ENCODE data around the gene LSM14B.
"Not testable (repeated sequence)": the region's sequence is repeated elsewhere in the genome, so short reads cannot be mapped to it uniquely, and the experiment has no call there.

The LSM14B gene

GRCh38 chr20:62146019-62146755 lies 23.9 kb downstream of the LSM14B start:
- Histone ChIP-seq H3K4ac (ENCODE audit: low read depth in 1 of 2, low read length in 2 of 2) (no peak overlapping the region), H3K4me2 (ENCODE audit: low read length, poor library complexity, severe bottlenecking) (no peak overlapping the region), H3K36me3 (ENCODE audit: control insufficient read depth in 1 of 2, insufficient read depth in 2 of 2, low read depth in 1 of 2, low read length in 2 of 2) (peaks cover 11 to 26% of the 10 kb centered on the region in 2 experiments), H3K4me3 (ENCODE audit: insufficient read depth in 1 of 2, low read depth in 1 of 2, low read length in 2 of 2) (no peak overlapping the region), H2AK5ac (ENCODE audit: low read length, severe bottlenecking) (no peak overlapping the region), H2BK15ac (ENCODE audit: low read depth, poor library complexity, severe bottlenecking) (no peak overlapping the region), H2BK12ac (ENCODE audit: low read length in 2 of 2) (no peak overlapping the region), H2BK5ac (ENCODE audit: low read depth, low read length, poor library complexity, severe bottlenecking) (no peak overlapping the region), H2BK120ac (ENCODE audit: low read depth, low read length) (no peak overlapping the region), H3K23ac (ENCODE audit: low read length in 2 of 2) (peak overlapping the region in 1 of 2 experiments; percentile 40), H3K18ac (ENCODE audit: low read depth in 1 of 2, low read length in 2 of 2) (no peak overlapping the region), H3K4me1 (ENCODE audit: control insufficient read depth, insufficient read depth, low read depth, low read length) (peaks cover 36% of the 10 kb centered on the region), H4K91ac (ENCODE audit: low read length) (no peak overlapping the region), H3K27ac (ENCODE audit: low read length, poor library complexity, severe bottlenecking) (no peak overlapping the region), H3K27me3 (ENCODE audit: control insufficient read depth in 1 of 2, insufficient read depth in 1 of 2, low read length in 2 of 2) (no peaks in the 10 kb centered on the region), H2AFZ (ENCODE audit: low read depth, low read length) (no peak overlapping the region), H3K14ac (ENCODE audit: low read length in 2 of 2) (no peak overlapping the region), H3K9ac (ENCODE audit: low read length) (no peak overlapping the region), H3K79me1 (replicated peaks; ENCODE audit: low read length, poor library complexity, severe bottlenecking) (peaks cover 9% of the 10 kb centered on the region), H4K8ac (ENCODE audit: low read length) (no peak overlapping the region), H3K9me3 (ENCODE audit: control insufficient read depth, low read length) (no peaks in the 10 kb centered on the region)
- 97% methylated on average over 22 of the region's 22 CpGs for WGBS
- no peak for DNase-seq

DNA sequence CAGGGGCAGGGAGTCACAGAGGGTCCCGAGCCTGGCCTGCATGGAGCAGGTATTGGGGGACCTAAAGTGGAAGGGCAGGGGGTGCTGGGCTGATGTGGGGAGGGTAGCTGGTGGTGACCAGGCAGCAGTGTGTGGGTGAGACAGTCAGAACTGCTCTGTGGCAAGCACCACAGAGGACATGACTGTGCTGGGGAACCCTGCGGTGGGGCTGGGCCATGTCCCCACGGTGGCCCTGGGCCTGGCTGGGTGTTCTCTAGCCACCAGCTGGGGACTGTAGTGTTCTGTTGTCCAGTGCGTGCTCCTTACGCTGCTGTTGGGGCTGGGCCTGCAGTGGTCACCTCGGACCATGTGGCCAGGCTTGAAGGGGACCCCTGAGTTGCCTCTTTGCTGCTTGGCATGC lies 24.9 kb downstream of the LSM14B start:
- 98% methylated on average over 6 of the region's 6 CpGs for WGBS
- Histone ChIP-seq H3K4me1 (ENCODE audit: control insufficient read depth, insufficient read depth, low read depth, low read length) (peaks cover 41% of the 10 kb centered on the region), H2BK120ac (ENCODE audit: low read depth, low read length) (no peak overlapping the region), H3K36me3 (ENCODE audit: control insufficient read depth in 1 of 2, insufficient read depth in 2 of 2, low read depth in 1 of 2, low read length in 2 of 2) (peaks cover 11 to 29% of the 10 kb centered on the region in 2 experiments), H2AFZ (ENCODE audit: low read depth, low read length) (no peak overlapping the region), H2BK15ac (ENCODE audit: low read depth, poor library complexity, severe bottlenecking) (no peak overlapping the region), H3K79me1 (replicated peaks; ENCODE audit: low read length, poor library complexity, severe bottlenecking) (peaks cover 15% of the 10 kb centered on the region), H2BK5ac (ENCODE audit: low read depth, low read length, poor library complexity, severe bottlenecking) (no peak overlapping the region), H4K91ac (ENCODE audit: low read length) (no peak overlapping the region), H3K27me3 (ENCODE audit: control insufficient read depth in 1 of 2, insufficient read depth in 1 of 2, low read length in 2 of 2) (no peaks in the 10 kb centered on the region), H3K9me3 (ENCODE audit: control insufficient read depth, low read length) (no peaks in the 10 kb centered on the region), H3K9ac (ENCODE audit: low read length) (no peak overlapping the region), H4K8ac (ENCODE audit: low read length) (peak overlapping the region; percentile 27), H2BK12ac (ENCODE audit: low read length in 2 of 2) (peak overlapping the region in 1 of 2 experiments; percentile 31), H3K18ac (ENCODE audit: low read depth in 1 of 2, low read length in 2 of 2) (no peak overlapping the region), H3K4ac (ENCODE audit: low read depth in 1 of 2, low read length in 2 of 2) (peak overlapping the region in 1 of 2 experiments; percentile 13), H2AK5ac (ENCODE audit: low read length, severe bottlenecking) (no peak overlapping the region), H3K4me3 (ENCODE audit: insufficient read depth in 1 of 2, low read depth in 1 of 2, low read length in 2 of 2) (no peak overlapping the region), H3K4me2 (ENCODE audit: low read length, poor library complexity, severe bottlenecking) (no peak overlapping the region), H3K27ac (ENCODE audit: low read length, poor library complexity, severe bottlenecking) (no peak overlapping the region), H3K23ac (ENCODE audit: low read length in 2 of 2) (no peak overlapping the region), H3K14ac (ENCODE audit: low read length in 2 of 2) (no peak overlapping the region)
- no peak for DNase-seq

DNA sequence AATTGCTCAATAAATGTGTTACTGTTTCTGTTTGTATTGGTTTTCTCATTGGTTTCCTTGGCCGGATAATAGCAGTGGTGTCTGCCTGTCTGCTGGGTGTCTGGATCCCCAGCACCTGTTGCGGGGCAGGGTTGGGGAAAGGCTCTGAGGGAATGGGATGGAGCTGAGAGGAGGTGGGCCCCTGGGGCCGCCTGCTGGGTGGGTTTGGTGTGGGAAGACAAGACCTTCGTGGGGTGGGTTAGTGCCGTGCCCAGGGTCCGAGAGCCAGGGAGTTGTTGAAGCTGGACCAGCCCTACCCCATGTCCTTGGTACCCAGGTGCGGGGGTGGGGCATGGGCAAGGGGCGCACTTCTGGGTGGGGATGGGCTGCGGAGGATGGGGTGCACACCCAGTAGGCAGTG lies 25.3 kb downstream of the LSM14B start:
- no peak overlapping the region for H2BK120ac ChIP-seq (ENCODE audit: low read depth, low read length)
- no peak overlapping the region for H3K23ac ChIP-seq (ENCODE audit: low read length in 2 of 2)
- 96% methylated on average over 9 of the region's 9 CpGs for WGBS
- peaks cover 13 to 33% of the 10 kb centered on the region in 2 experiments for H3K36me3 ChIP-seq (ENCODE audit: control insufficient read depth in 1 of 2, insufficient read depth in 2 of 2, low read depth in 1 of 2, low read length in 2 of 2)
- H2BK12ac ChIP-seq (ENCODE audit: low read length in 2 of 2), result no peak overlapping the region
- H3K79me1 ChIP-seq (replicated peaks; ENCODE audit: low read length, poor library complexity, severe bottlenecking), result peaks cover 17% of the 10 kb centered on the region
- no peak overlapping the region for H2AK5ac ChIP-seq (ENCODE audit: low read length, severe bottlenecking)
- no peak overlapping the region for H2AFZ ChIP-seq (ENCODE audit: low read depth, low read length)
- no peaks in the 10 kb centered on the region for H3K9me3 ChIP-seq (ENCODE audit: control insufficient read depth, low read length)
- H3K4ac ChIP-seq (ENCODE audit: low read depth in 1 of 2, low read length in 2 of 2), result no peak overlapping the region
- no peak overlapping the region for H3K18ac ChIP-seq (ENCODE audit: low read depth in 1 of 2, low read length in 2 of 2)
- no peak overlapping the region for H3K4me2 ChIP-seq (ENCODE audit: low read length, poor library complexity, severe bottlenecking)
- no peak overlapping the region for H3K27ac ChIP-seq (ENCODE audit: low read length, poor library complexity, severe bottlenecking)
- H4K8ac ChIP-seq (ENCODE audit: low read length), result no peak overlapping the region
- H2BK5ac ChIP-seq (ENCODE audit: low read depth, low read length, poor library complexity, severe bottlenecking), result no peak overlapping the region
- no peak overlapping the region for H4K91ac ChIP-seq (ENCODE audit: low read length)
- no peak overlapping the region for H3K4me3 ChIP-seq (ENCODE audit: insufficient read depth in 1 of 2, low read depth in 1 of 2, low read length in 2 of 2)
- no peak overlapping the region for H2BK15ac ChIP-seq (ENCODE audit: low read depth, poor library complexity, severe bottlenecking)
- no peak overlapping the region for H3K9ac ChIP-seq (ENCODE audit: low read length)
- no peak for DNase-seq
- H3K27me3 ChIP-seq (ENCODE audit: control insufficient read depth in 1 of 2, insufficient read depth in 1 of 2, low read length in 2 of 2), result no peaks in the 10 kb centered on the region
- peaks cover 42% of the 10 kb centered on the region for H3K4me1 ChIP-seq (ENCODE audit: control insufficient read depth, insufficient read depth, low read depth, low read length)
- no peak overlapping the region for H3K14ac ChIP-seq (ENCODE audit: low read length in 2 of 2)

DNA sequence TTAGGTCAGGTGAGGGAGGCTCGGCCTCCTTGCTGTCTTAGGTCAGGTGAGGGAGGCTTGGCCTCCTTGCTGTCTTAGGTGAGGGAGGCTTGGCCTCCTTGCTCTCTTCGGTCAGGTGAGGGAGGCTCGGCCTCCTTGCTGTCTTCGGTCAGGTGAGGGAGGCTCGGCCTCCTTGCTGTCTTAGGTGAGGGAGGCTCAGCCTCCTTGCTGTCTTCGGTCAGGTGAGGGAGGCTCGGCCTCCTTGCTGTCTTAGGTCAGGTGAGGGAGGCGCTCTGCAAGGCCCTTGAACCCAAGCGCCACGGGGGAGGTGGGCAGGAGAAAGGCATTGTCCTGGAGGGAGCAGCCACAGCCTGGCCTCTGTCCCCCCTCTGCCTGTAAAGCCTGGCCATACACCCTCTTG lies 26.1 kb downstream of the LSM14B start:
- H4K91ac ChIP-seq (ENCODE audit: low read length); H3K18ac ChIP-seq (ENCODE audit: low read depth in 1 of 2, low read length in 2 of 2); H3K4me3 ChIP-seq (ENCODE audit: insufficient read depth in 1 of 2, low read depth in 1 of 2, low read length in 2 of 2); H3K27ac ChIP-seq (ENCODE audit: low read length, poor library complexity, severe bottlenecking); H3K4ac ChIP-seq (ENCODE audit: low read depth in 1 of 2, low read length in 2 of 2); H3K9ac ChIP-seq (ENCODE audit: low read length); H2BK12ac ChIP-seq (ENCODE audit: low read length in 2 of 2); H3K14ac ChIP-seq (ENCODE audit: low read length in 2 of 2); H3K4me2 ChIP-seq (ENCODE audit: low read length, poor library complexity, severe bottlenecking); H2BK15ac ChIP-seq (ENCODE audit: low read depth, poor library complexity, severe bottlenecking); H2AK5ac ChIP-seq (ENCODE audit: low read length, severe bottlenecking); H3K27me3 ChIP-seq (ENCODE audit: control insufficient read depth in 1 of 2, insufficient read depth in 1 of 2, low read length in 2 of 2); H4K8ac ChIP-seq (ENCODE audit: low read length); H3K9me3 ChIP-seq (ENCODE audit: control insufficient read depth, low read length); DNase-seq; H2BK120ac ChIP-seq (ENCODE audit: low read depth, low read length); H2AFZ ChIP-seq (ENCODE audit: low read depth, low read length); H2BK5ac ChIP-seq (ENCODE audit: low read depth, low read length, poor library complexity, severe bottlenecking): not testable (repeated sequence)
- peak overlapping the region in 1 of 2 experiments; percentile 5 for H3K23ac ChIP-seq (ENCODE audit: low read length in 2 of 2)
- H3K4me1 ChIP-seq (ENCODE audit: control insufficient read depth, insufficient read depth, low read depth, low read length), result peaks cover 42% of the 10 kb centered on the region
- WGBS, result over 99% methylated on average over 10 of the region's 10 CpGs
- peaks cover 21% of the 10 kb centered on the region for H3K79me1 ChIP-seq (replicated peaks; ENCODE audit: low read length, poor library complexity, severe bottlenecking)
- H3K36me3 ChIP-seq (ENCODE audit: control insufficient read depth in 1 of 2, insufficient read depth in 2 of 2, low read depth in 1 of 2, low read length in 2 of 2), result peaks cover 20 to 42% of the 10 kb centered on the region in 2 experiments
